Ramos (cell line): ENCODE data around the gene APP.

ENCODE experiments used
- in situ Hi-C: fragments of 300-500 bp; cut with MboI; formaldehyde crosslinking; loops from one replicate; pipeline ENCODE4 v1.14.3; 2022; ENCODE audit warnings: low sequenced_read_pairs; ENCODE audit not compliant: unreplicated experiment

The APP gene

GRCh38 chr21:26072666-26073615 is 97.6 kb downstream of the APP start:
- in situ Hi-C loops = no loop called here

- in situ Hi-C loops = no loop called here
Measured at GRCh38 chr21:26070822-26071425, 99.6 kb downstream of the APP start.

- in situ Hi-C loops = no loop called here
Measured at GRCh38 chr21:26070121-26070520, 100.4 kb downstream of the APP start.

- in situ Hi-C loops = no loop called here
Measured at GRCh38 chr21:26068776-26069175, 101.8 kb downstream of the APP start.

GRCh38 chr21:26067836-26068594 is 102.6 kb downstream of the APP start:
- in situ Hi-C loops = no loop called here

- in situ Hi-C loops = no loop called here
Measured at GRCh38 chr21:26064506-26064905, 106.1 kb downstream of the APP start.

GRCh38 chr21:26061437-26061836 is 109.1 kb downstream of the APP start:
- in situ Hi-C loops = no loop called here

- in situ Hi-C loops = no loop called here
Measured at GRCh38 chr21:26060335-26061115, 110.0 kb downstream of the APP start.

- in situ Hi-C loops = no loop called here
Measured at GRCh38 chr21:26057477-26058170, 112.9 kb downstream of the APP start.

GRCh38 chr21:26055841-26056264 is 114.7 kb downstream of the APP start:
- in situ Hi-C loops = no loop called here

- in situ Hi-C loops = no loop called here
Measured at GRCh38 chr21:26055010-26055409, 115.6 kb downstream of the APP start.

GRCh38 chr21:26052057-26052456 is 118.5 kb downstream of the APP start:
- in situ Hi-C loops = no loop called here

- in situ Hi-C loops = no loop called here
Measured at GRCh38 chr21:26050857-26051256, 119.7 kb downstream of the APP start.

GRCh38 chr21:26049803-26050202 is 120.8 kb downstream of the APP start:
- in situ Hi-C loops = no loop called here

GRCh38 chr21:26047279-26047967 is 123.1 kb downstream of the APP start:
- in situ Hi-C loops = no loop called here

- in situ Hi-C loops = no loop called here
Measured at GRCh38 chr21:26043891-26044290, 126.7 kb downstream of the APP start.

GRCh38 chr21:26042181-26042876 is 128.2 kb downstream of the APP start:
- in situ Hi-C loops = no loop called here

GRCh38 chr21:26041431-26042180 is 129.0 kb downstream of the APP start:
- in situ Hi-C loops = no loop called here
